Thyroid gland (tissue), 4 donors: ENCODE results near the gene DGKD.

ENCODE experiments used
- CTCF ChIP-seq, 6 experiments: fragments of 200-600 bp in 3 of 6; fragments of 450-650 bp in 3 of 6; sonication (generic) in 3 of 6; IDR thresholded peaks; one replicate each; pipeline ENCODE4 v1.5.1; 2016 to 2019; ENCODE audit warnings: antibody characterized with exemption in 6 of 6, mild to moderate bottlenecking in 2 of 6, inconsistent platforms in 1 of 6, moderate library complexity in 1 of 6
- POLR2A ChIP-seq, 2 donors: fragments of 450-650 bp; IDR thresholded peaks; one replicate each; pipeline ENCODE4 v1.6.1; 2017; ENCODE audit warnings: antibody characterized with exemption in 2 of 2, mild to moderate bottlenecking in 2 of 2, moderate library complexity in 1 of 2

GRCh38 chr2:233387225-233387624 is 32.9 kb downstream of the DGKD start:
- no peak for TF ChIP-seq POLR2A (IDR thresholded peaks at IDR 0.05)
- no peak for TF ChIP-seq CTCF (IDR thresholded peaks at IDR 0.05)
